NCI-H2196 (cell line): ENCODE results near the gene TEAD1.

Experiments used
- DNase-seq: peaks from one replicate; lab custom pipeline; 2025; ENCODE audit not compliant: unreplicated experiment; lab: John Stamatoyannopoulos, UW

TEAD1 gene

DNA sequence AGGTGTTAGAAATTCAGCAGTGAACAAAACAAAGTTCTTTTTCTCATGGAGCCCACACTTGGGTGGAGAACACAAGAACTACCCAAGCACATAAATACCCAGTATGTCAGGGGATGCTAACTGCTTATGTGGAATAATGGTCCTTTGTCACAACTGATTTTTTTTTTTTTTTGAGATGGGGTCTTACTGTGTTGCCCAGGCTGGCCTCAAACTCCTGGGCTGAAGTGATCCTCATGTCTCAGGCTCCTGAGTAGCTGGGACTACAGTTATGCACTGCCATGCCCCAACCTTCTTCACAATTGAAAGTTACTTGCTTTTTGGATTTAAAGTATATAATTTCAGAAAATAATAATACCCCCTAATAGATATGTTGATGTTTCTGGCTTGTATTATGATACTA is 212.3 kb downstream of the TEAD1 start:
- DNase-seq: no peak

DNA sequence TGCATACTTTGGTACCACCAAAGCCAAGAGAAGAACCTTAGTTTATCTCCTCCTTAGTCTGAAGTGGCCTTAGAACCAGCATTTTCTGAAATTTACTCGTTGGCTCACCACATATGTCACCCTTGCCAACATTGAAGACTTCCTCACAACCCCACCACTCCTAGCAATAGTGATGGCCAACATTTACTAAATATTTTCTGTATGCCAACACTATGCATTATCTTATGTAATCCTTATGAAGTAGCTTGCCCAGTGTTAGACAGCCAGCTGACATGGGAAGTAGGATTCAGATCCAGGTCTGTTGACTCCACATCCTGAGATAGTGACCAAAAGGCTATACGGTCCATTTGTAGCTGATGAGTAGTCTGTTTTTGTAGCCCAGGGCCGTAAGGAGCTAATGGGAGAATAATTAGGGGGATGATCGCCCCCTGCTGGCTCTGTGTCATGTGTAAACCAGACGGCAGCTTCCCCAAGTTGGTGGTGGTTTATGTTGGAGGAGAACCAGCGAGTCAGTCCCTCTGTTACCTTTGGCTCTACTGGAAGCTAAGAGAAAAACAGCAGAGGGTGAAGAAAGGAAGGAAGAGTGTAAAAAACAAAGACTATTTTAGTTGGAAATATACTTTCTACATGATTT is 214.4 kb downstream of the TEAD1 start:
- DNase-seq: peak; percentile 75

DNA sequence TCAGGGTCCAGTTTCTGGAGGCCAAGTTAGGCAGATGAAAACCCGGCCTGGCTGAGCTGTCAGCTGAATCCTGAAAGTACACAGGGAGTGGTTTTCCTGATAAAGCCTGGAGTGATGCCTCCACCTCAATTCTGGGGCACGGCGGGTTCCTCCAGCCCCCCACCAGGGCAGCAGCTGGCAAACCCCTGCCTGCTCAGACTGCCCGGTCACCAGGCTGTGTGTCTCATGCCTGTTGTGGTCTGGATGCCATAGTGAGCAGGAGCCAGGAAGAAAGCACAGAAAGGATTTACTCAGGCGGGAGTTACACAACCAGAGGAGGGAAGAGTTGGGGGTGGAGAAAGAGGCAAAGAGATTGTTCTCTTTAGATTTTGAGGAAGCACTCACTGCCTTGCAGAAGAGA is 215.0 kb downstream of the TEAD1 start:
- DNase-seq: no peak

DNA sequence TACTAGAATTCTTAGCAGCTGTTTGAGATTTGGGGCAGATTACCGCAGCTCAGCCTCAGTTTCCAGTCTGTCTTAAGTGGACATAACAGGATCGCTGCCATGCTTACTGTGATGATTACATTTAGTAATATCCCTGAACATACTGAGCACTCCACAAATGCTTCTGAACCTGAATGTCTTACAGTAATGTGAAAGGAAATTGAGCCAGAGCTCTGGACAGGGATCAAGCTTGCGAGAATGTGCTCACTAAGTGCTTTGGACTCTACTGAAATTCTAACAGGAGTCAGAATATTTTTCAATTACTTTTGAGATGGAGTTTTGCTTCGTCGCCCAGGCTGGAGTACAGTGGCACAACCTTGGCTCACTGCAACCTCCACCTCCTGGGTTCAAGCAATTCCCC is 216.3 kb downstream of the TEAD1 start:
- DNase-seq: no peak

DNA sequence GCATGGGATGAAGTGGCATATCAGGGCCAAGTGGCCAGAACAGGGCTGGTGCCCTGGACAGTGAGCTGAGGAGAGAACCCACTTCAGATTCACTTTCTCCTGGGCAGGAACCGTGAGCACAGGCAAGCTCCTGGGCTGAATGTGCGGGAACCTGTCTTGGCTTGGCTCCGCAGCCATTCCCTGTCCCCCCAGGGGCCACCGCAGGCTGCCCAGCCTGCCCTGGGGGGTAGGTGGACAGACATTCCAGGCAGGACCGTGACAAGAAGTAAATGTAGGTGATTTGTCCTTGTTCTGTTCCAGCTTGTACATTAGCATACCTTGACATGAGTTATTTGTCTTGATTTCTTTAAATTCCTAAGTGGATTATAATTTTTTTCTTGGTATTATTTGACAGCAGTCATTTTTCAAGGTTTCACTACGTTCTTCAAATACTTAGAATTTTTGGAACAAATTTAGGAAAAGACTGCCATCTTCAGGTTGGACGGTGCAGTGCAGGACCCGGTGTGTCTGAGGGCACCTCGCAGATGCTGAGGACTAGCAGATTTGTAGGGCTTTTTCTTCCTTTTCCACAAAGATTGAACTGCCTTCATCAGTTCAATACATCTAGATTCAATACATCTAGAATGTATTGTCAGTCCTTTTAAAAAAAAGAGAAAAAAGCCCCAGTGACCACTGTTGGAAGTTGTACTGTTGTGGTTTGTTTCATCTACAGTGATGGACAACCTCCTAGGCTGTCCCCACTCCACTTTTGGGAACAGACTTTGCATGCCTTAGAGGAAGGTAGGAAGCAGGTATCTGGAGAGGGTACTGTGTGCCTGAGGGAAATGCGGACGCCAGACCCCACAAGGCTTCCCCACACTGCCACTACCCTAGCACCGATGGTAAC is 219.8 kb downstream of the TEAD1 start:
- DNase-seq: peak; percentile 67

DNA sequence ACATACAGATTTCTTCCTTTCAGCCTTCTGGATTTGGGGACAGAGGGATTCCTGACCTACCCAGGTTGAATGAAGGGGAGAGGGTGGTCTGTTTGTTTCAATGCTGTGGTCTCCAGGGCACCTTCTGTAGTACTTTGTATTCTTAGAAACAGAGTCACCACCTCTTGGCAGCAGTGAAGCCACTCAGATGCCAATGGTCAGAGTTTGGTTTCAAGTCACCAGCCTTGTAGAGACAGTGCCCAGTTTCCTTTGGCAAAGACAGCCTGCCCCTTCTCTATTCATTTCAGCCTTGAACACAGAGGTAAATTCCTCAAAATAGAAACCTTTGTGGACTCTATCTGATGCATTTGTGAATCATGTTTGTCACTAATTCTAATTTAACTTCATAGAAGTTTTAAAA is 223.2 kb downstream of the TEAD1 start:
- DNase-seq: no peak

DNA sequence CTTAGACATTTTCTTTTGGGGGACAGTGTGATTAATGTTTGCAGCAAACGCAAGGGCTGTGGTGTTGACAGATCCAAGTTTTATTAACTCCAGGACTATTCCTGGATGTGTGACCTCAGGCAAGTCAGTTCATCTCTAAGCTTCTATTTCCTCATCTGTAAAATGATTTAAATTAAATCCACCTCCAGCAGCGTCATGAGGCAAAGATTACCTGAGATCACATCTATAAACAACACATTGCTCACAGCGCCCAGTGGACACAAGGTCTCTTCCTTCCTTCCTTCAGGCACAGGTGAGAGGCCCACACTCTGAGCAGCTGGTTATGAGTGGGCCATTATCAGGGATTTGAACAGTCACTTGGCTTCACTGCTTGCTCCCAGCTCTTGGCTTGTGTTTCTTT is 223.6 kb downstream of the TEAD1 start:
- DNase-seq: no peak

DNA sequence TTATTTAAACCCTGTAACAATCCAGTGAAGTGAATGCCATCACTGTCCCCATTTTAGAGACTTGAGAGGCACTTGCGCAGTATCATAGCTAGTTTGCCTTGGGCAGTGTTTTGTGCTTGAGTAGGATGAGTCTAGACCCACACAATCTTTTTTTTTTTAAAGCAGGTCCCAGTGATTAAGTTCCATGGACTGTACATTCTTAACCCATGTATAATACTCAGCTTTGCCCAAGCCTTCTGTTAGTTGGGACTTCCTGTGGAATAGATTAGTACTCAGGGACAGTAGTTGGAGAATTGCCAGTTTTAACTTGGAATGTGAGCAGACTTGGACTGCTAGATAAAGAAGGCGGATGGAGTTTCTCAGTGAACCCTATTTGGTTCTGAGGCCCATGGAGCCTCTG is 226.3 kb downstream of the TEAD1 start:
- no peak for DNase-seq

DNA sequence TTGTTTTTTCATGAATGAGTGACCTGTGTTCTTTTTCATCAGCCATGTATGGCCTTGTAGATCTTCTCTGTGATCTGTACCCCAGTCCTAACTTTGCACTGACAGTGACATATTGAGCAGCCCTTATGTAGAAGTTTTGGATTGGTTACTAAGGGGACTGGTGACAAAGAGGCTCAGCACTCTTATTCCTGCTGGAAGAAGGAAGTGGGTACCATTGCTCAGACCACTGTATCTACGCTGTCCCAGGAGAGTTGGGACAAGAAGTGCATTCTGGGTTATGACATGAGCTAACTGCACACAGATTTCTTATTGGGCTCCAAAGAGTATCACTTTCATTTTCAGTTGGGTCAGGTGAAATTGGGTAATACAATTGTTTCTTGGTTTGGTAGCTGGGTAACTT is 227.1 kb downstream of the TEAD1 start:
- no peak for DNase-seq

DNA sequence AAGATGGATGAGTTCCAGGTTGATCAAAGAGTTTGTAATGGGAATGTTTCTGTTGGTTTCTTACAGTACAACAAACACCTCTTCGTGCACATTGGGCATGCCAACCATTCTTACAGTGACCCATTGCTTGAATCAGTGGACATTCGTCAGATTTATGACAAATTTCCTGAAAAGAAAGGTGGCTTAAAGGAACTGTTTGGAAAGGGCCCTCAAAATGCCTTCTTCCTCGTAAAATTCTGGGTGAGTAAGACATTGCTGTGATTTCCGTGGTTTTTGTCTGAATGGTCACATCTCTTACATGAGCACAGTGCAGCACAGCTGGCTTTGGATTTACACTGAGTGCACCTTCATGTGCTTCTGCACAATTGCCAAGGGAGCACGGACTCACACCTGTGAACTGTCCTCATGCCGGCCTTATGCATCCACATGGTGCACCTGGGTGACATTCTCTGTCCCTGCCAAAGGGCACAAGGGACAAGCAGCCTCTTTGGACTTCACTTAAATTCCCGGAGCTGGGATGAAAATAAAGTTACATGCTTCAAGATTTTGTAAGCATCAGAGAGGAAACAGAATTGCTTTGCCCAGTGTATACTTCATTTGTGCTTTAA is 227.8 kb downstream of the TEAD1 start:
- no peak for DNase-seq

DNA sequence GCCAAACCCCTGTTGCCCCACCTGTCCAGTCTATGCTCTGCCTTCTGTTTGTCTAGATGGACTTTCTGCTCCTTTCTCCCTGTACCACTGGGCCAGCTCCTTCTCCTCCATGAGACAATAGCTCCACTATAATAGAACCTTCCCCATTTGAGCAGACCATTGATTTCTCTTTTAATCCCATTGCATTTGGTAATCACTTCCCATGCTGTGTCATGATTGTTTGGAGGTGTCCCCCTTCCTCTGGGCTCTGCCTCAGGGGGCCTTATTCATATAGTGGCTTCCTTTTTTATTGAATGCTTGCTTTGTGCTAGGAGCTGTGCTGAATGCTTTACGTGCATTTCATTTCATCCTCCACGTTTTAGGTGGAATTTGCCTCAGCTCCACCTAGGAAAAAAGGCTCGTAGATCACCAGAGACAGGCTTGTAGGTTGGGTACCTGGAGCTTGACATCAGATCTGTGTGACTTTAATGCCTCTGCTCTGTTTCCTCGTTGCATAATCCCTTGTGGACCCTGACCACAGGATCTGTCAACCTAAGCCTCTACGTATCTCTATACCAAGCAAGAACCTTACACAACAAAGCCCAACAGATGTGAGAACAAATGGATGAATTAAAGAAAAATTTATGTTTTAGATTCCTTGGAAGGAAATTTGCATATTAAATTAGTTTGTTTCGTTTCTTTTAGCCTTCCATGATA is 228.7 kb downstream of the TEAD1 start:
- no peak for DNase-seq

DNA sequence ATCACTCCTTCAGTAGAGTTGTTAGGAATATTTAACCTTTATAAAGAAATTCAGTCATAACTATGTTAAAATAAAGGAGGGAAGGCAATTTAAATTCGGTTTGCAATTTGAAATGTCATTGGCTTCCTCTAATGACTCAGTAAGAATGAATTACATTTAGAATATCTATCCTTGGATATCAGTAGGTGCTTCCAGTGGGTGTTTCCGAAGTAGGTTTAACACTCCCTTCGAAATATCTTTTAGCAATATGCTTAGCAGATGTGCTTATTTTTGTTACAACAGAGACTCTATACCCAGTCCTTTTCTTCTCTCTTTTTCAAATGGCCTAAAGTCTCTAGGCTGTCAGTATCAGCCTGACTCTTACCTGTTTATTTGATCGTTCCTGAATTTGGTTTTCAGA is 231.2 kb downstream of the TEAD1 start:
- no peak for DNase-seq

DNA sequence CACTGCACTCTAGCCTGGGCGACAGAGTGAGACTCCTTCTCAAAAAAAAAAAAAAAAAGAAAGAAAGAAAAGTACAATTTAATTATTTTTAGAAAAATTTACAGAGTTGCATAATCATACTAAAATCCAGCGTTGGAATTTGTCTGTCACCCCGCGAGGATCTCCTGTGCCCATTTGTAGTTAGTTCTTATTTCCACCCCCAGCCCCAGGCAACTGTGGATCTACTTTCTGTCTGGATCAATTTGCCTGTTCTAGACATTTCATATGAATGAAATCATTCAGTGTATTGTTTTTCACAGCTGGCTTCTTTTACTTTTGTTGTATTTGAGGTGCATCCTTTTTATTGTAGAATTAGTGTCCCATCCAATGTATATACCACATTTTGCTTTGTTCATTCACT is 232.3 kb downstream of the TEAD1 start:
- no peak for DNase-seq

DNA sequence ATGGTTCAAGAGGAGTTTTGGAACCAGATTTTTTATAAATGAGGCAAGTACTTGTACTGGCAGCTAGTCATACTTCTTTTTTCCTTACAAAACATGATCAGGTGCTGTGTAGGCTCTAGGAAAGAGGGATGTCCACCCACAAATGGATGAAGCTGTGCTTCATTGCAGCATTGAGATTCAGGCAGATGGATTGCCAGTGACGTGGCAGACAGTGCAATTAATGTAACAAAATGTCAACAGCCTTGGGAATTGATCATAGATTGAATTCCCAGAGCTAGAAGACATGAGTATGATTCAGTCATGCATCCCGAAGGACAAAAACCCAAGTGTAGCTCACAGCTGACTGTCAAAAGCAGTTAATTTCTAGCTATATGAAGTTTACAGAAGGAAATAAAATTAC is 235.7 kb downstream of the TEAD1 start:
- DNase-seq: no peak

DNA sequence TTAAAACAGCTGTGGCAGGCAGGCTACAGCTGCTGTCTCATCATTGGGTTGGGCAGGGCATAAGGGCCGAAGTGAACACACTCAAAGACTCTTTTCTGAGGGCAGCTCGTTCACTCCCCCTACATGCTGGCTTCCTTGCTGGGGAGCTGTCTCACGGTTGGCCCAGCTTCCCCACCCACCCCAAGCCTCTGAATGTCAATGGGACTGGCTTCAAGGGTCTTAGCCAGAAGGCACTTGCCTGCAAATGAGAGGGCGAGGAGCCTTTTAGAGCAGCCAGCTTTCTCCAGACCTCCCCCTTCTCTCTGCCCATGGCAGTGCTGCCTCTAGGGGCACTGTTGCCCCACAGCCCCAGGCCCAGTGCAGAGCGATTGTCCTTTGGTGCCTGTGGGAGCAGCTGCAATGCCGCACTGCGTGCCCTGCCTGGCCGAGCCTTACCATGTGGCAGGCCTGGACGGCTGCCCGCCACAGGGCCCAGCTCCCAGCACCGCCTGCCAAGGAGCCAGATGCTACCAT is 240.2 kb downstream of the TEAD1 start:
- peak; percentile 60 for DNase-seq

DNA sequence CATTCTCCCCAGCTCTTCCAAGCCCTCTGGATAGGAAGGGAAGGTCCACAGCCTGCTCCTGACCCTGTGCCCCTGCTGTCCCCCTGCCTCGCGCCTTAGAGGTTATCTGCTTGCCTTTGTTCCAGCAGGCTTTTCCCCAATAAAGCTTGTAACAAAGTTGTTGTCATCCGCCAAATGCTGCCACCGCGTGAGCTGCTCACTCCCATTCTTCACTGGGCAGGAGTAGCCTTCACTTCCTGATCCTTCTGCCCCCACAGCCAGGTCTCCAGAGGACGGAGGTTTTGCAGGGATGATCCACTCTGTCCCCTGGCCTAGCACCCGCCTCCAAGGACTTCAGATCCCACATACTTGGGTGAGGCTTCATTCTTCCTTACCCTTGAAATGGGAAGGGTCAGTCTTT is 240.9 kb downstream of the TEAD1 start:
- no peak for DNase-seq

DNA sequence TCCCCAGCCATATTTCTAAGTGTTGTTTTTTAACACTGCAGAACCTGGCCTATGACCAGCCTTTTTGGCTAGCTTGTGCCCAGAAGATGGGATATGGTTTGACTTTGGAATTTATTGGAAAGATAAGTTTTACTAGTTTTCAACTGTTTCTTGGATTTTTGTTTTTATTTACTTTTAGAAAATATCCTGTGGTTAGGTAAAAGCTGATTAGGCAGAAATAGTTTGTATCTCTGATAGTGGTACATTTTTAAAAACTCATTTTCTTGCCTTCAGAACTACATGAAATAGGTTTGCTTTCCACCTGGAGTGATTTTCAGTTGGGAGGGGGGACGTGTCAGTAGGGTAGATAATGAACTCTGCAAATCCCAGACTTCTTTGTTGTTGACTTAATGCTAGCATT is 243.6 kb downstream of the TEAD1 start:
- DNase-seq: no peak

DNA sequence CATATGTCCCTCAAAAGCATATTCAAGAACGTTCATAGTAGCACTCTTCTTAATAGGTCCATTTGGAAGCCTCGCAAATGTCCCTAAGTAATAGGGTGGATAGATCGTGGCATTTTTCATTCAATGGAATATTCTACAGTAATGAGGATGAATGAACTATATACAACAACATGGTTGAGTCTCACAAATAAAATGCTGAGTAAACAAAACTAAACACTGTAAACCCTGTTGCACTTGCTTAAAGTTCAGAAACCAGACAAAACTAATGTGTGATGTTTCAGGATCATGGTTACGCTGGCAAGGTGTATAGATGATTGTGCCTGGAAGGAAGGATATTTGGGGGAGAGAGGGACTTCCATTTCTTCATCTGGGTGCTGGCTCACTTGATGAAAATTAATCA is 244.4 kb downstream of the TEAD1 start:
- DNase-seq: no peak

DNA sequence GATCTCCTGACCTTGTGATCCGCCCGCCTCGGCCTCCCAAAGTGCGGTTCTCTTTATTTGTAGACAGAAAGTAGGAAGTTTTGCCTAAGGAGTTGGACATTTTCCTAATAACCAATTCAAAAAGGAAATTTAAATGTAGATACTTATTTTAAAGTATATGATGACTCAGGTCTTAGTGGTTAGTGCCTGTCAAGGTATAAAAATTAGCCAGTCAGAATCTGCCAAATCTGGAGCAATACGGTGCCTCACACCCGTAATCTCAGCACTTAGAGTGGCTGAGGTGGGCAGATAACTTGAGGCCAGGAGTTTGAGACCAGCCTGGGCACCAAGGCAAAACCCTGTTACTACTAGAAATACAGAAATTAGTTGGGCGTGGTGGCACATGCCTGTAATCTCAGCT is 248.2 kb downstream of the TEAD1 start:
- no peak for DNase-seq

DNA sequence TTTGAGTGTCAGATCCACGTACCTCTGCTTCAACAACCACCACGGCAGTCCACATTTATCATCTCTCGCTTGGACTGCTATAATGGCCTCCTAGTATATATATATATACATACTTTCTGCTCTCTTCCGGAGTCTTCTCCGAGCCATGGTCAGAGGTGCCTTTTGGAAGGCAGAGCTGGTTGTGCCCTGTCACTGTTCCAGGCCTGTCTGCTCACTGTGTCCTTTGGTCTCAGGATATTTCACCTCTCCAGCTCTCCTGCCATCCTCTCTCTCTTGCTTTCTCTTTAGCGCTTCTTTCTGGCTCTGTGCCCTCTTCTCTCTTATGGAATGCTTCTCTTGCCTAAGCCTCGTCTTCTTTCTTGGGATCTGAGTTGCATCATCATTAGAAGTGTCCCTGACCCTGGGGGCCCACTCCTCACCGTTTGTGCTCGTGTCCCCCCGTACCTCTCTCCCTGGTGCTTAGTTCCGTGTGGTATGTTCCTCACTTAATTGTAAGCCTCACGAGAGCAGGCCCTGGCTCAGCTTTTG is 248.8 kb downstream of the TEAD1 start:
- DNase-seq: no peak

DNA sequence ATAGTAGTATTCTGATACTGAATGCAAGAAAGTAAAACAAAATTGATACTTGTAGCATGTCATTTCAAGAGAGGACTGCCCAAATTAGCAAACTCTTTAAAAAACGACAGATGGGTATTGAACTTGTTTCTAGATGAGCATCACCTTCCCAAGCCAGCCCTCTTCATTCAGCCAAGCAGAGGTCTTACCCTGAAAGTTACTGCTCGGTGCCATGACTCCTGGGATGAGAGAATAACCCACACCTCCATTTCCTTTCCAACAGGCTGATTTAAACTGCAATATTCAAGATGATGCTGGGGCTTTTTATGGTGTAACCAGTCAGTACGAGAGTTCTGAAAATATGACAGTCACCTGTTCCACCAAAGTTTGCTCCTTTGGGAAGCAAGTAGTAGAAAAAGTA is 250.4 kb downstream of the TEAD1 start:
- DNase-seq: no peak
